HG03442 (cell line): ENCODE data around the gene PLCD1.
A peak's percentile ranks its signal among the peaks of the same experiment; 100 is the strongest.
"Not testable (repeated sequence)": the region's sequence is repeated elsewhere in the genome, so short reads cannot be mapped to it uniquely, and the experiment has no call there.

Source experiments
- ATAC-seq: cut with Tn5 transposase; IDR thresholded peaks from one replicate; pipeline ENCODE4 v1.9.1; 2021; ENCODE audit warnings: mild to moderate bottlenecking, moderate library complexity; ENCODE audit not compliant: unreplicated experiment

Gene PLCD1

GRCh38 chr3:37988376-37988775 lies 41.1 kb downstream of the PLCD1 start:
- not testable (repeated sequence) for ATAC-seq

- no peak for ATAC-seq
Measured at GRCh38 chr3:37987751-37988179, 41.7 kb downstream of the PLCD1 start.

- ATAC-seq: no peak
Measured at GRCh38 chr3:37987315-37987697, 42.1 kb downstream of the PLCD1 start.

- ATAC-seq: no peak
Measured at GRCh38 chr3:37986479-37987314, 42.7 kb downstream of the PLCD1 start.

GRCh38 chr3:37985637-37986320 lies 43.7 kb downstream of the PLCD1 start:
- no peak for ATAC-seq

- no peak for ATAC-seq
Measured at GRCh38 chr3:37984596-37984995, 44.8 kb downstream of the PLCD1 start.

- no peak for ATAC-seq
Measured at GRCh38 chr3:37984051-37984450, 45.4 kb downstream of the PLCD1 start.

- ATAC-seq: no peak
Measured at GRCh38 chr3:37982331-37982730, 47.1 kb downstream of the PLCD1 start.

- ATAC-seq: no peak
Measured at GRCh38 chr3:37981348-37981664, 48.1 kb downstream of the PLCD1 start.

- ATAC-seq: no peak
Measured at GRCh38 chr3:37980462-37981347, 48.7 kb downstream of the PLCD1 start.

GRCh38 chr3:37979541-37980461 lies 49.6 kb downstream of the PLCD1 start:
- no peak for ATAC-seq

- ATAC-seq: peak; percentile 91
Measured at GRCh38 chr3:37974121-37975083, 55.0 kb downstream of the PLCD1 start.

- ATAC-seq: no peak
Measured at GRCh38 chr3:37973246-37974054, 56.0 kb downstream of the PLCD1 start.

GRCh38 chr3:37972056-37972455 lies 57.4 kb downstream of the PLCD1 start:
- ATAC-seq: not testable (repeated sequence)

GRCh38 chr3:37971467-37971866 lies 58.0 kb downstream of the PLCD1 start:
- ATAC-seq: no peak

- ATAC-seq: no peak
Measured at GRCh38 chr3:37970802-37971201, 58.6 kb downstream of the PLCD1 start.

- ATAC-seq: no peak
Measured at GRCh38 chr3:37969596-37970100, 59.8 kb downstream of the PLCD1 start.
